SK-N-SH (cell line): ENCODE measurements around the gene UCN2. TPM values are rescaled to one million over a fixed set of nuclear protein-coding genes. Genes with fewer than 3 reads are reported as not detected.

Source experiments
- CTCF ChIA-PET: fragments of 300-600, 350-600 bp; formaldehyde crosslinking; extraction: SDS; loops from one replicate; lab custom pipeline; 2021; lab: Yijun Ruan, JAX
- POLR2A ChIA-PET: fragments of 350-600 bp; sonication (Branson Sonifier 250); formaldehyde crosslinking; extraction: SDS; loops from one replicate; lab custom pipeline; 2020; ENCODE audit warnings: antibody characterized with exemption, inconsistent platforms; lab: Yijun Ruan, JAX
- DNase-seq: peaks from one replicate; pipeline ENCODE4 v3.0.0; 2012
- H2AFZ ChIP-seq: fragments of 200-600 bp; sonication (generic); 2 replicates; pipeline ENCODE4 v1.8.1; 2016; ENCODE audit warnings: antibody characterized with exemption, mild to moderate bottlenecking, low read depth
- H3F3A ChIP-seq: fragments of 200-600 bp; sonication (generic); replicated peaks from 2 replicates; pipeline ENCODE3; 2016; ENCODE audit warnings: antibody characterized with exemption, mild to moderate bottlenecking; ENCODE audit not compliant: insufficient read depth
- H3K27ac ChIP-seq, 2 experiments: fragments of 200-500 bp in 1 of 2; fragments of 200-600 bp in 1 of 2; sonication (Bioruptor generic) in 1 of 2; sonication (generic), shearing (Covaris generic) in 1 of 2; 2 replicates each; pipeline versions ENCODE4 v1.5.1 to v1.6.1; 2014 to 2016; ENCODE audit warnings: low read depth in 2 of 2, inconsistent platforms in 1 of 2, low read length in 1 of 2, mild to moderate bottlenecking in 1 of 2, mixed read lengths in 1 of 2
- H3K27me3 ChIP-seq: fragments of 200-600 bp; sonication (generic), shearing (Covaris generic); 2 replicates; pipeline ENCODE4 v1.6.1; 2016; ENCODE audit warnings: mixed run types; ENCODE audit not compliant: insufficient read depth
- H3K36me3 ChIP-seq, 2 experiments: fragments of 200-500 bp in 1 of 2; fragments of 200-600 bp in 1 of 2; sonication (Bioruptor generic) in 1 of 2; sonication (generic) in 1 of 2; replicated peaks in 1 of 2; 2 replicates each; pipeline versions ENCODE3 to v1.5.1; 2014 to 2016; ENCODE audit warnings: low read length in 1 of 2, mild to moderate bottlenecking in 1 of 2; ENCODE audit not compliant: insufficient read depth in 2 of 2, control insufficient read depth in 1 of 2
- H3K4me1 ChIP-seq, 2 experiments: fragments of 200-500 bp in 1 of 2; fragments of 200-600 bp in 1 of 2; sonication (Bioruptor generic) in 1 of 2; sonication (generic), shearing (Covaris generic) in 1 of 2; 2 replicates each; pipeline versions ENCODE4 v1.5.1 to v1.6.1; 2014 to 2016; ENCODE audit warnings: low read depth in 1 of 2, low read length in 1 of 2, mixed run types in 1 of 2; ENCODE audit not compliant: insufficient read depth in 2 of 2, control insufficient read depth in 1 of 2
- H3K4me2 ChIP-seq: fragments of 200-600 bp; sonication (generic), shearing (Covaris generic); 2 replicates; pipeline ENCODE4 v1.6.1; 2017; ENCODE audit warnings: mixed run types
- H3K4me3 ChIP-seq, 2 experiments: fragments of 200-500 bp in 1 of 2; fragments of 200-600 bp in 1 of 2; sonication (Bioruptor generic) in 1 of 2; sonication (generic), shearing (Covaris generic) in 1 of 2; 2 replicates each; pipeline versions ENCODE4 v1.5.1 to v1.8.1; 2014 to 2016; ENCODE audit warnings: low read depth in 2 of 2, inconsistent platforms in 1 of 2, low read length in 1 of 2, mild to moderate bottlenecking in 1 of 2, mixed read lengths in 1 of 2, moderate library complexity in 1 of 2
- H3K79me2 ChIP-seq: fragments of 200-600 bp; sonication (generic); 2 replicates; pipeline ENCODE4 v1.8.1; 2017; ENCODE audit warnings: mild to moderate bottlenecking; ENCODE audit not compliant: insufficient read depth
- H3K9ac ChIP-seq: fragments of 200-600 bp; sonication (generic); 2 replicates; pipeline ENCODE4 v1.6.1; 2017; ENCODE audit warnings: mixed run types
- H3K9me2 ChIP-seq: fragments of 200-600 bp; sonication (generic); 2 replicates; pipeline ENCODE4 v1.6.1; 2017; ENCODE audit warnings: mixed run types
- H3K9me3 ChIP-seq: fragments of 200-600 bp; sonication (generic); 2 replicates; pipeline ENCODE4 v1.6.1; 2017; ENCODE audit warnings: mixed run types, mild to moderate bottlenecking, moderate library complexity
- H4K20me1 ChIP-seq: fragments of 200-600 bp; sonication (generic); 2 replicates; pipeline ENCODE4 v1.6.1; 2017; ENCODE audit warnings: mild to moderate bottlenecking, mixed run types; ENCODE audit not compliant: insufficient read depth
- CHD2 ChIP-seq: fragments of 150-350 bp; IDR thresholded peaks from 2 replicates; pipeline ENCODE4 v1.6.1; 2018; ENCODE audit warnings: low read length; ENCODE audit not compliant: partially characterized antibody
- EP300 ChIP-seq, 2 experiments: IDR thresholded peaks; 2 replicates each; pipeline versions ENCODE4 v1.4.0 to v1.6.1; 2012; ENCODE audit warnings: borderline replicate concordance in 1 of 2, low read depth in 1 of 2, low read length in 1 of 2
- FOSL2 ChIP-seq: IDR thresholded peaks from 2 replicates; pipeline ENCODE4 v1.4.0; 2012; ENCODE audit warnings: low read depth, mild to moderate bottlenecking, moderate library complexity, borderline replicate concordance
- GABPA ChIP-seq: IDR thresholded peaks from 2 replicates; pipeline ENCODE4 v1.4.0; 2012; ENCODE audit warnings: low read depth, mild to moderate bottlenecking
- MAX ChIP-seq: IDR thresholded peaks from 2 replicates; pipeline ENCODE4 v1.4.0; 2012; ENCODE audit warnings: low read depth
- MEF2A ChIP-seq: IDR thresholded peaks from 2 replicates; pipeline ENCODE4 v1.4.0; 2012; ENCODE audit warnings: low read depth, borderline replicate concordance
- MXI1 ChIP-seq: IDR thresholded peaks from 2 replicates; pipeline ENCODE4 v1.6.1; 2012; ENCODE audit warnings: mild to moderate bottlenecking, low read depth, low read length, improper control_type of control experiment
- REST ChIP-seq: IDR thresholded peaks from 2 replicates; pipeline ENCODE4 v1.6.1; 2012; ENCODE audit warnings: mild to moderate bottlenecking, low read depth, low read length, moderate library complexity
- RFX5 ChIP-seq: IDR thresholded peaks from 2 replicates; pipeline ENCODE4 v1.6.1; 2012; ENCODE audit warnings: mild to moderate bottlenecking, improper control_type of control experiment, low read length
- SIN3A ChIP-seq: IDR thresholded peaks from 2 replicates; pipeline ENCODE4 v1.6.1; 2012; ENCODE audit warnings: low read depth, mild to moderate bottlenecking, low read length, moderate library complexity, borderline replicate concordance
- TAF1 ChIP-seq: IDR thresholded peaks from 2 replicates; pipeline ENCODE4 v1.6.1; 2012; ENCODE audit warnings: low read depth, mild to moderate bottlenecking, low read length, moderate library complexity, borderline replicate concordance
- TEAD4 ChIP-seq: IDR thresholded peaks from 2 replicates; pipeline ENCODE4 v1.4.0; 2012; ENCODE audit warnings: mild to moderate bottlenecking, borderline replicate concordance; ENCODE audit not compliant: insufficient read depth
- YY1 ChIP-seq: IDR thresholded peaks from 2 replicates; pipeline ENCODE4 v1.4.0; 2012; ENCODE audit warnings: low read depth, mild to moderate bottlenecking
- WGBS: methylation state at CpG from one replicate; pipeline ENCODE4 v1.1.6; 2017; ENCODE audit warnings: low lambda C conversion rate; 5-methylcytosine and 5-hydroxymethylcytosine counted together
- polyA plus RNA-seq, 3 experiments: library from polyadenylated mRNA; depleted of rRNA; stranded (reverse); fragments of >200 nt; gene quantifications; 2 replicates each; pipeline ENCODE4 v1.2.3, GENCODE V29; 2012
- TF ChIP-seq, protein P1 (sequence below): fragments of 200-600 bp; sonication (generic); IDR thresholded peaks from 2 replicates; pipeline ENCODE4 v1.6.1; 2017; ENCODE audit warnings: antibody characterized with exemption, mild to moderate bottlenecking, moderate library complexity

The UCN2 gene
- polyA plus RNA-seq, 1 of the 3 experiments (the other 2 are of a cell fraction): 0.69 TPM

DNA sequence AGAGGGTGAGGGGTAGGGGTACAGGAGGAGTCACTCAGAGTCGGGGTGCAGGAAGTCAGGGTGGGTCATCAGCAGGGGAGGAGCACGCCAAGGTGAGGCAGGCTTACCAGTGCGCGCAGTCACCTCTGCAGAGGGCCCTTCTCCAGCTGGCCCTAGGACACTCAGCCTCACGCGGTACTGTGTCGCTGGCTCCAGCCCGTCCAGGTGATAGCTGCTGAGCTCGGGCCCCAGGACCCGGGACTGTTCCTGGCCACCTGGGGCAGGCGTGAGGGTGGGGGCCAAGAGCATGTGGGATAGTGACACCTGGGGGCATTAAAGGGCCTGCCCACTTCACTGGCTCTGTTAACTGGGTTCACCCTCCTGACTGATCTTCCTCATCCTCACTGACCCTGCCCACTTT lies 24.1 kb upstream of the UCN2 start:
- ChIA-PET CTCF (interaction anchor here (0.6 kb wide), 1 partner anchor 152 kb away, joined by 3 read pairs; no protein-coding TSS in a partner anchor), POLR2A (no interaction called here)
- no peak overlapping the region for H3K4me3 ChIP-seq
- no peak overlapping the region for H3K4me2 ChIP-seq
- no peak for DNase-seq
- H3K9ac ChIP-seq: no peak overlapping the region
- H3K9me2 ChIP-seq: no peaks in the 10 kb centered on the region
- H3K79me2 ChIP-seq: no peaks in the 10 kb centered on the region
- TF ChIP-seq MAX (no peak), EP300 (IDR thresholded peaks at IDR 0.05; ENCODE audit: borderline replicate concordance in 1 of 2, low read depth in 1 of 2, low read length in 1 of 2) (no peak), TAF1 (no peak), YY1 (no peak), MEF2A (no peak), RFX5 (no peak), CHD2 (no peak), MXI1 (no peak), SIN3A (no peak), FOSL2 (no peak), TEAD4 (no peak), GABPA (no peak), REST (no peak)
- TF ChIP-seq, protein P1, sequence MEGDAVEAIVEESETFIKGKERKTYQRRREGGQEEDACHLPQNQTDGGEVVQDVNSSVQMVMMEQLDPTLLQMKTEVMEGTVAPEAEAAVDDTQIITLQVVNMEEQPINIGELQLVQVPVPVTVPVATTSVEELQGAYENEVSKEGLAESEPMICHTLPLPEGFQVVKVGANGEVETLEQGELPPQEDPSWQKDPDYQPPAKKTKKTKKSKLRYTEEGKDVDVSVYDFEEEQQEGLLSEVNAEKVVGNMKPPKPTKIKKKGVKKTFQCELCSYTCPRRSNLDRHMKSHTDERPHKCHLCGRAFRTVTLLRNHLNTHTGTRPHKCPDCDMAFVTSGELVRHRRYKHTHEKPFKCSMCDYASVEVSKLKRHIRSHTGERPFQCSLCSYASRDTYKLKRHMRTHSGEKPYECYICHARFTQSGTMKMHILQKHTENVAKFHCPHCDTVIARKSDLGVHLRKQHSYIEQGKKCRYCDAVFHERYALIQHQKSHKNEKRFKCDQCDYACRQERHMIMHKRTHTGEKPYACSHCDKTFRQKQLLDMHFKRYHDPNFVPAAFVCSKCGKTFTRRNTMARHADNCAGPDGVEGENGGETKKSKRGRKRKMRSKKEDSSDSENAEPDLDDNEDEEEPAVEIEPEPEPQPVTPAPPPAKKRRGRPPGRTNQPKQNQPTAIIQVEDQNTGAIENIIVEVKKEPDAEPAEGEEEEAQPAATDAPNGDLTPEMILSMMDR: no peak
- no peak overlapping the region for H3K27ac ChIP-seq
- H3K9me3 ChIP-seq: no peaks in the 10 kb centered on the region
- no peaks in the 10 kb centered on the region for H4K20me1 ChIP-seq
- H3K36me3 ChIP-seq: no peaks in the 10 kb centered on the region
- WGBS: 95% methylated on average over 8 of the region's 11 CpGs
- no peak overlapping the region for H2AFZ ChIP-seq
- H3K27me3 ChIP-seq: no peaks in the 10 kb centered on the region
- no peaks in the 10 kb centered on the region for H3K4me1 ChIP-seq
- no peaks in the 10 kb centered on the region for H3F3A ChIP-seq
